Tibial nerve (tissue), 4 donors: ENCODE measurements around the gene LRRC49. TPM values are rescaled to one million over a fixed set of nuclear protein-coding genes. Genes with fewer than 3 reads are reported as not detected.

Experiments
- DNase-seq, 2 donors: peaks; one replicate each; pipeline ENCODE4 v3.0.0-alpha.2; 2019; ENCODE audit warnings: low spot score in 2 of 2
- H3K27ac ChIP-seq, 4 donors: fragments of 200-600 bp; sonication (generic) in 3 of 4; one replicate each; pipeline ENCODE4 v1.5.1; 2017 to 2019; ENCODE audit warnings: mild to moderate bottlenecking in 1 of 4
- H3K27me3 ChIP-seq, 2 donors: fragments of 200-600 bp; sonication (generic) in 1 of 2; one replicate each; pipeline versions ENCODE4 v1.5.1 to v1.6.0; 2017 to 2019
- H3K36me3 ChIP-seq, 3 donors: fragments of 200-600 bp; sonication (generic); one replicate each; pipeline ENCODE4 v1.5.1; 2018 to 2019
- H3K4me1 ChIP-seq, 4 donors: fragments of 200-600 bp; sonication (generic) in 3 of 4; one replicate each; pipeline ENCODE4 v1.5.1; 2017 to 2019
- H3K4me3 ChIP-seq, 4 donors: fragments of 200-600 bp; sonication (generic) in 3 of 4; one replicate each; pipeline ENCODE4 v1.5.1; 2017 to 2019; ENCODE audit warnings: mild to moderate bottlenecking in 1 of 4, moderate library complexity in 1 of 4
- H3K9me3 ChIP-seq, 4 donors: fragments of 200-600 bp; sonication (generic) in 3 of 4; one replicate each; pipeline ENCODE4 v1.5.1; 2017 to 2019
- CTCF ChIP-seq, 5 experiments: fragments of 200-600 bp in 3 of 5; fragments of 450-650 bp in 2 of 5; sonication (generic) in 3 of 5; IDR thresholded peaks; one replicate each; pipeline ENCODE4 v1.5.1; 2016 to 2019; ENCODE audit warnings: antibody characterized with exemption in 5 of 5, mild to moderate bottlenecking in 3 of 5, moderate library complexity in 2 of 5
- EP300 ChIP-seq, 2 donors: sonication (generic); formaldehyde crosslinking; IDR thresholded peaks; one replicate each; pipeline ENCODE4 v1.6.1; 2017; ENCODE audit warnings: antibody characterized with exemption in 2 of 2, mild to moderate bottlenecking in 1 of 2
- POLR2A ChIP-seq, 2 donors: fragments of 450-650 bp; IDR thresholded peaks; one replicate each; pipeline ENCODE4 v1.6.1; 2017; ENCODE audit warnings: antibody characterized with exemption in 2 of 2, mild to moderate bottlenecking in 2 of 2, moderate library complexity in 2 of 2
- WGBS, 2 donors: methylation state at CpG; one replicate each; pipeline ENCODE4 v1.1.5; 2018; 5-methylcytosine and 5-hydroxymethylcytosine counted together
- total RNA-seq, 4 donors: library from RNA; depleted of rRNA; stranded (reverse); fragments of >200 nt; gene quantifications; one replicate each; pipeline ENCODE4 v1.1.0, GENCODE V29; 2016

The LRRC49 gene
- total RNA-seq, 4 donors from 2014 or later: 8.8 to 11.1 (median 9.5) TPM

GRCh38 chr15:71080166-71080565 is 187.5 kb downstream of the LRRC49 start:
- Histone ChIP-seq H3K9me3 (no peaks in the 10 kb centered on the region), H3K4me1 (peaks cover 0 to 6% (median 0%) of the 10 kb centered on the region in 4 donors), H3K4me3 (no peak overlapping the region), H3K27ac (no peak overlapping the region), H3K27me3 (no peaks in the 10 kb centered on the region), H3K36me3 (no peaks in the 10 kb centered on the region)
- no peak for DNase-seq
- TF ChIP-seq CTCF (IDR thresholded peaks at IDR 0.05): no peak
- TF ChIP-seq EP300 (IDR thresholded peaks at IDR 0.05): no peak
- TF ChIP-seq POLR2A (IDR thresholded peaks at IDR 0.05): no peak
- 80 to 85% methylated on average over 7 of the region's 7 CpGs for WGBS, 2 donors

DNA sequence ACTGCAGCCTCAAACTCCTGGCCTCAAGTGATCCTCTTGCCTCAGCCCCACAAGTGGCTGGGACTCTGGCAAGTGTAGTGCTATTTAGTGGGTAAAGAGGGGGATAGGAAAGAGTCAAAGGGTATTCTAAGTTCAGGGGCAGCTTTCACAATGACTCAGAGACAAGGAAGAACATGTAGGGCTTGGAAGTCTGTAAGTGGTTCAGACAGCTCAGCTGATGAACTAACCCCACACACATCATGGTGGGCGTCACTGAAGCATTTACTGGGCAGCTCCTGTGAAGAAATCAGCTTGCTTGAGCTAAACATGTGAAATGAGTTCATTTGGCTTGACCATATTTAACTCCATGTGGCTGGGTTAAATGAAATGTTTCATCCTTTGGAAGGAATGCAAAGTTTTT is 188.1 kb downstream of the LRRC49 start:
- 37 to 50% methylated on average over 1 of the region's 1 CpG for WGBS, 2 donors
- no peak overlapping the region for H3K4me3 ChIP-seq

DNA sequence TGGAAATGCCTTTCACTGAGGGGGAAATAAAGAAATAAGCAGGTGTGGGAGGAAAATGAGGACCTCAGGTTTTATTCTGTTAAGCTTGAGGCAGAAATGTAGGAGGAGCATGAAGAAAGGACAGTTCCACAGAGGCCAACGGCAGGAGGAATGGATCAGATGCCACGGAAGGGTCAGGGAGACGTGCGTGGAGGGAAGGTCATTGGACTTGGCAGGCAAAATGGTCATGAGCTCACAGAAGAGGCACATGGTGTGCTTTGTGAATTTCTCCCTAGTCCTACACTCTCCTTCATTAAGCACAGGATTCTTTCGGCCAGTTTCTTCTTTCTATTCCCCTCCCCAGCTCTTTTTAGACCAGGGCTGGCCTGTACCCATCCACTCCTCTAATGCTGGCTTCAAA is 190.2 kb downstream of the LRRC49 start:
- Histone ChIP-seq H3K36me3 (no peaks in the 10 kb centered on the region), H3K4me3 (no peak overlapping the region), H3K4me1 (peaks cover 0 to 6% (median 0%) of the 10 kb centered on the region in 4 donors), H3K27me3 (no peaks in the 10 kb centered on the region), H3K27ac (peak overlapping the region in 1 of 4 donors; percentile 29), H3K9me3 (peaks cover 0 to 8% (median 0%) of the 10 kb centered on the region in 4 donors)
- peak in 1 of 2 donors; percentile 9 for DNase-seq
- WGBS, 2 donors: 44 to 58% methylated on average over 5 of the region's 5 CpGs
- TF ChIP-seq POLR2A (IDR thresholded peaks at IDR 0.05) (no peak), EP300 (IDR thresholded peaks at IDR 0.05) (no peak), CTCF (IDR thresholded peaks at IDR 0.05) (no peak)

More for the DNA sequence above, 188.1 kb downstream of the LRRC49 start:
- H3K27ac ChIP-seq: no peak overlapping the region
- DNase-seq: no peak
- H3K4me1 ChIP-seq: peaks cover 0 to 6% (median 0%) of the 10 kb centered on the region in 4 donors
- H3K9me3 ChIP-seq: no peaks in the 10 kb centered on the region
- TF ChIP-seq EP300 (IDR thresholded peaks at IDR 0.05) (no peak), CTCF (IDR thresholded peaks at IDR 0.05) (no peak), POLR2A (IDR thresholded peaks at IDR 0.05) (no peak)
- H3K36me3 ChIP-seq: no peaks in the 10 kb centered on the region
- H3K27me3 ChIP-seq: no peaks in the 10 kb centered on the region

DNA sequence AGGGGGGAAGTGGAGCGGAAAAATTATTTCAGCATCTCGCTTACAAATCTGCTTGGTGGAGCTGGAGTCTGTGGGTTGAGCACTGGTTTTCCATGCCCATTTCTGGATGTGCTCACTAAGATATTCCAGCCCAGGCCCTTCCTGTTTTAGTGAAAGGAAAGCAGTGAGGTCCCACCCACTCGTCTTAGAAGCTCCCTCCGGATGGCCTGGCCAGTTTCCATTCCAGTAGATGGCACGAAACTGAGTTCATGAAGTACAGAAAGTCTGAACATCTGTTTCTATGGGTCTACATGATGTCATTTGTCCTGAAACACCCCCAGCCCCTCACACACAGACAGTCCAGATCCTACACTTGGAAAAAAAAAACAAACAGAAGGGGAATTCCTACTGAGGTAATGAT is 190.7 kb downstream of the LRRC49 start:
- Histone ChIP-seq H3K27me3 (no peaks in the 10 kb centered on the region), H3K9me3 (peaks cover 0 to 14% (median 0%) of the 10 kb centered on the region in 4 donors), H3K4me1 (peaks cover 0 to 6% (median 0%) of the 10 kb centered on the region in 4 donors), H3K27ac (peak overlapping the region in 1 of 4 donors; percentile 29), H3K36me3 (no peaks in the 10 kb centered on the region), H3K4me3 (no peak overlapping the region)
- WGBS, 2 donors: 47 to 52% methylated on average over 5 of the region's 5 CpGs
- no peak for TF ChIP-seq CTCF (IDR thresholded peaks at IDR 0.05)
- TF ChIP-seq POLR2A (IDR thresholded peaks at IDR 0.05): no peak
- no peak for TF ChIP-seq EP300 (IDR thresholded peaks at IDR 0.05)
- no peak for DNase-seq

DNA sequence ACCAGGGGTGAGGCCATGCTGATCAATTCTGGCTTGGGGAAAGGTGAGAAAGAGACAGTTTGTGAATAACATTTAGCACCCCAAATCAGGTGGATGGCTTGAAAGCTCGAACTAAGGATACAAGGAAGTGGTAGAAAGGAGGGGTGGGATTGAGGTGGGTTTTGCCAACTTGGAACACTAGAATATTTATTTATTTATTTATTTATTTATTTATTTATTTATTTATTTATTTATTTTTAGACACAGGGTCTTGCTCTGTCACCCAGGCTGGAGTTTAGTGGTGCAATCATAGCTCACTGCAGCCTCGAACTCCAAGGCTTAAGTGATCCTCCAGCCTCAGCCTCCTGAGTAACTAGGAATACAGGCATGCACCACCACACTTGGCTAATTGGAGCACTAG is 191.6 kb downstream of the LRRC49 start:
- DNase-seq: no peak
- Histone ChIP-seq H3K27ac (no peak overlapping the region), H3K4me3 (no peak overlapping the region), H3K4me1 (peaks cover 0 to 6% (median 0%) of the 10 kb centered on the region in 4 donors), H3K9me3 (peaks cover 0 to 20% (median 0%) of the 10 kb centered on the region in 4 donors), H3K36me3 (no peaks in the 10 kb centered on the region), H3K27me3 (no peaks in the 10 kb centered on the region)
- WGBS, 2 donors: 93 to 98% methylated on average over 2 of the region's 2 CpGs
- TF ChIP-seq CTCF (IDR thresholded peaks at IDR 0.05) (no peak), POLR2A (IDR thresholded peaks at IDR 0.05) (no peak), EP300 (IDR thresholded peaks at IDR 0.05) (no peak)
